Measurements from ENCODE around the gene GCA.

GCA gene

GRCh38 chr2:162327806-162328205, 16.1 kb upstream of the GCA start:
- Histone ChIP-seq H3K27me3 (ENCODE audit: low read length) (no peaks in the 10 kb centered on the region), H3K4me3 (ENCODE audit: insufficient read depth, low read length, poor library complexity, severe bottlenecking) (no peak overlapping the region), H3K9me2 (replicated peaks; ENCODE audit: insufficient read depth, low read length) (no peaks in the 10 kb centered on the region), H3K9ac (ENCODE audit: low read length) (no peak overlapping the region), H3F3A (ENCODE audit: insufficient read depth) (no peaks in the 10 kb centered on the region), H3K79me2 (ENCODE audit: insufficient read depth, low read length) (no peaks in the 10 kb centered on the region), H3K4me2 (ENCODE audit: low read depth, low read length, poor library complexity, severe bottlenecking) (no peak overlapping the region), H3K27ac (ENCODE audit: low read depth, low read length) (no peak overlapping the region), H2AFZ (ENCODE audit: low read depth, low read length, severe bottlenecking) (no peak overlapping the region), H3K9me3 (ENCODE audit: insufficient read depth, low read length) (no peaks in the 10 kb centered on the region), H3K36me3 (ENCODE audit: low read length) (no peaks in the 10 kb centered on the region), H4K20me1 (ENCODE audit: low read depth, low read length) (no peaks in the 10 kb centered on the region)
- no peak for TF ChIP-seq EZH2phosphoT487 (conservative IDR thresholded peaks at IDR 0.05; ENCODE audit: low read length)
- no peak for TF ChIP-seq CTCF (IDR thresholded peaks at IDR 0.05; ENCODE audit: insufficient read depth, low read length, poor library complexity, severe bottlenecking)

GRCh38 chr2:162328424-162329157, 15.3 kb upstream of the GCA start:
- Histone ChIP-seq H3K36me3 (ENCODE audit: low read length) (no peaks in the 10 kb centered on the region), H3F3A (ENCODE audit: insufficient read depth) (no peaks in the 10 kb centered on the region), H3K79me2 (ENCODE audit: insufficient read depth, low read length) (no peaks in the 10 kb centered on the region), H3K27ac (ENCODE audit: low read depth, low read length) (no peak overlapping the region), H3K9me2 (replicated peaks; ENCODE audit: insufficient read depth, low read length) (no peaks in the 10 kb centered on the region), H3K27me3 (ENCODE audit: low read length) (no peaks in the 10 kb centered on the region), H3K4me3 (ENCODE audit: insufficient read depth, low read length, poor library complexity, severe bottlenecking) (no peak overlapping the region), H3K9me3 (ENCODE audit: insufficient read depth, low read length) (no peaks in the 10 kb centered on the region), H2AFZ (ENCODE audit: low read depth, low read length, severe bottlenecking) (no peak overlapping the region), H4K20me1 (ENCODE audit: low read depth, low read length) (no peaks in the 10 kb centered on the region), H3K4me2 (ENCODE audit: low read depth, low read length, poor library complexity, severe bottlenecking) (no peak overlapping the region), H3K9ac (ENCODE audit: low read length) (no peak overlapping the region)
- TF ChIP-seq EZH2phosphoT487 (conservative IDR thresholded peaks at IDR 0.05; ENCODE audit: low read length) (no peak), CTCF (IDR thresholded peaks at IDR 0.05; ENCODE audit: insufficient read depth, low read length, poor library complexity, severe bottlenecking) (no peak)

GRCh38 chr2:162330881-162331280, 13.1 kb upstream of the GCA start:
- no peaks in the 10 kb centered on the region for H3F3A ChIP-seq (ENCODE audit: insufficient read depth)
- no peaks in the 10 kb centered on the region for H3K27me3 ChIP-seq (ENCODE audit: low read length)
- no peaks in the 10 kb centered on the region for H3K79me2 ChIP-seq (ENCODE audit: insufficient read depth, low read length)
- H3K9ac ChIP-seq (ENCODE audit: low read length): no peak overlapping the region
- TF ChIP-seq CTCF (IDR thresholded peaks at IDR 0.05; ENCODE audit: insufficient read depth, low read length, poor library complexity, severe bottlenecking) (no peak), EZH2phosphoT487 (conservative IDR thresholded peaks at IDR 0.05; ENCODE audit: low read length) (no peak)
- no peak overlapping the region for H2AFZ ChIP-seq (ENCODE audit: low read depth, low read length, severe bottlenecking)
- H4K20me1 ChIP-seq (ENCODE audit: low read depth, low read length): no peaks in the 10 kb centered on the region
- H3K9me2 ChIP-seq (replicated peaks; ENCODE audit: insufficient read depth, low read length): no peaks in the 10 kb centered on the region
- no peak overlapping the region for H3K27ac ChIP-seq (ENCODE audit: low read depth, low read length)
- no peaks in the 10 kb centered on the region for H3K36me3 ChIP-seq (ENCODE audit: low read length)
- H3K9me3 ChIP-seq (ENCODE audit: insufficient read depth, low read length): no peaks in the 10 kb centered on the region
- no peak overlapping the region for H3K4me2 ChIP-seq (ENCODE audit: low read depth, low read length, poor library complexity, severe bottlenecking)
- no peak overlapping the region for H3K4me3 ChIP-seq (ENCODE audit: insufficient read depth, low read length, poor library complexity, severe bottlenecking)

Measured in SU-DHL-6 (cell line).